ENCODE measurements around the gene CBFA2T3. TPM values are rescaled to one million over a fixed set of nuclear protein-coding genes. Genes with fewer than 3 reads are reported as not detected.
A peak's percentile ranks its signal among the peaks of the same experiment; 100 is the strongest.

CBFA2T3 gene
- total and polyA plus RNA-seq, 4 donors, result 4.7 to 11.8 (median 6.6) TPM

- 86 to 94% methylated on average over 27 of the region's 27 CpGs for WGBS, 2 donors
- H3K9me3 ChIP-seq (ENCODE audit: control insufficient read depth in 4 of 4, insufficient read depth in 3 of 4, low read length in 3 of 4), result no peaks in the 10 kb centered on the region
- H3K4me1 ChIP-seq (ENCODE audit: control insufficient read depth in 5 of 5, insufficient read depth in 5 of 5, low read length in 5 of 5), result peaks cover 0 to 29% (median 10%) of the 10 kb centered on the region in 5 donors
- ATAC-seq (ENCODE audit: insufficient read depth, low FRiP score), result no peak
- H3K9ac ChIP-seq (ENCODE audit: insufficient read depth in 1 of 2, low read length in 2 of 2), result no peak overlapping the region
- no peak for TF ChIP-seq CTCF (IDR thresholded peaks at IDR 0.05; ENCODE audit: control extremely low read depth, extremely low read depth)
- no peak for DNase-seq
- no peaks in the 10 kb centered on the region for H3K27me3 ChIP-seq (ENCODE audit: control insufficient read depth in 3 of 3, insufficient read depth in 3 of 3, low read length in 2 of 3)
- no peaks in the 10 kb centered on the region for H3K36me3 ChIP-seq (ENCODE audit: control insufficient read depth in 4 of 4, insufficient read depth in 4 of 4, low read length in 4 of 4)
- H3K4me3 ChIP-seq, result no peak overlapping the region
- no peak overlapping the region for H3K27ac ChIP-seq (ENCODE audit: low read depth in 1 of 2, low read length in 1 of 2)
Measured at GRCh38 chr16:88926374-88926990, 50.5 kb downstream of the CBFA2T3 start.

- no peak overlapping the region for H3K27ac ChIP-seq (ENCODE audit: low read depth in 1 of 2, low read length in 1 of 2)
- H3K27me3 ChIP-seq (ENCODE audit: control insufficient read depth in 3 of 3, insufficient read depth in 3 of 3, low read length in 2 of 3), result no peaks in the 10 kb centered on the region
- no peak for DNase-seq
- H3K4me1 ChIP-seq (ENCODE audit: control insufficient read depth in 5 of 5, insufficient read depth in 5 of 5, low read length in 5 of 5), result peaks cover 0 to 39% (median 12%) of the 10 kb centered on the region in 5 donors
- no peak overlapping the region for H3K9ac ChIP-seq (ENCODE audit: insufficient read depth in 1 of 2, low read length in 2 of 2)
- no peaks in the 10 kb centered on the region for H3K9me3 ChIP-seq (ENCODE audit: control insufficient read depth in 4 of 4, insufficient read depth in 3 of 4, low read length in 3 of 4)
- WGBS, 2 donors, result 88 to 94% methylated on average over 16 of the region's 16 CpGs
- ATAC-seq (ENCODE audit: insufficient read depth, low FRiP score), result no peak
- TF ChIP-seq CTCF (IDR thresholded peaks at IDR 0.05; ENCODE audit: control extremely low read depth, extremely low read depth), result no peak
- no peak overlapping the region for H3K4me3 ChIP-seq
- H3K36me3 ChIP-seq (ENCODE audit: control insufficient read depth in 4 of 4, insufficient read depth in 4 of 4, low read length in 4 of 4), result no peaks in the 10 kb centered on the region
Measured at GRCh38 chr16:88925540-88925887, 51.5 kb downstream of the CBFA2T3 start.

- no peaks in the 10 kb centered on the region for H3K36me3 ChIP-seq (ENCODE audit: control insufficient read depth in 4 of 4, insufficient read depth in 4 of 4, low read length in 4 of 4)
- DNase-seq, result no peak
- peaks cover 0 to 40% (median 12%) of the 10 kb centered on the region in 5 donors for H3K4me1 ChIP-seq (ENCODE audit: control insufficient read depth in 5 of 5, insufficient read depth in 5 of 5, low read length in 5 of 5)
- no peak overlapping the region for H3K9ac ChIP-seq (ENCODE audit: insufficient read depth in 1 of 2, low read length in 2 of 2)
- 56 to 67% methylated on average over 30 of the region's 30 CpGs for WGBS, 2 donors
- ATAC-seq (ENCODE audit: insufficient read depth, low FRiP score), result no peak
- no peak overlapping the region for H3K4me3 ChIP-seq
- peak overlapping the region in 1 of 2 donors; percentile 26 for H3K27ac ChIP-seq (ENCODE audit: low read depth in 1 of 2, low read length in 1 of 2)
- H3K27me3 ChIP-seq (ENCODE audit: control insufficient read depth in 3 of 3, insufficient read depth in 3 of 3, low read length in 2 of 3), result no peaks in the 10 kb centered on the region
- no peaks in the 10 kb centered on the region for H3K9me3 ChIP-seq (ENCODE audit: control insufficient read depth in 4 of 4, insufficient read depth in 3 of 4, low read length in 3 of 4)
- TF ChIP-seq CTCF (IDR thresholded peaks at IDR 0.05; ENCODE audit: control extremely low read depth, extremely low read depth), result no peak
Measured at GRCh38 chr16:88924834-88925539, 52.0 kb downstream of the CBFA2T3 start.
